Measurements from ENCODE around the gene SHB.

GRCh38 chr9:37873955-37874354 is 195.1 kb downstream of the SHB start:
- no peak for TF ChIP-seq CTCF (IDR thresholded peaks at IDR 0.05)
- TF ChIP-seq ZBTB21 (CRISPR knock-in tag; IDR thresholded peaks at IDR 0.05; ENCODE audit: borderline replicate concordance): no peak
- TF ChIP-seq, protein P1, sequence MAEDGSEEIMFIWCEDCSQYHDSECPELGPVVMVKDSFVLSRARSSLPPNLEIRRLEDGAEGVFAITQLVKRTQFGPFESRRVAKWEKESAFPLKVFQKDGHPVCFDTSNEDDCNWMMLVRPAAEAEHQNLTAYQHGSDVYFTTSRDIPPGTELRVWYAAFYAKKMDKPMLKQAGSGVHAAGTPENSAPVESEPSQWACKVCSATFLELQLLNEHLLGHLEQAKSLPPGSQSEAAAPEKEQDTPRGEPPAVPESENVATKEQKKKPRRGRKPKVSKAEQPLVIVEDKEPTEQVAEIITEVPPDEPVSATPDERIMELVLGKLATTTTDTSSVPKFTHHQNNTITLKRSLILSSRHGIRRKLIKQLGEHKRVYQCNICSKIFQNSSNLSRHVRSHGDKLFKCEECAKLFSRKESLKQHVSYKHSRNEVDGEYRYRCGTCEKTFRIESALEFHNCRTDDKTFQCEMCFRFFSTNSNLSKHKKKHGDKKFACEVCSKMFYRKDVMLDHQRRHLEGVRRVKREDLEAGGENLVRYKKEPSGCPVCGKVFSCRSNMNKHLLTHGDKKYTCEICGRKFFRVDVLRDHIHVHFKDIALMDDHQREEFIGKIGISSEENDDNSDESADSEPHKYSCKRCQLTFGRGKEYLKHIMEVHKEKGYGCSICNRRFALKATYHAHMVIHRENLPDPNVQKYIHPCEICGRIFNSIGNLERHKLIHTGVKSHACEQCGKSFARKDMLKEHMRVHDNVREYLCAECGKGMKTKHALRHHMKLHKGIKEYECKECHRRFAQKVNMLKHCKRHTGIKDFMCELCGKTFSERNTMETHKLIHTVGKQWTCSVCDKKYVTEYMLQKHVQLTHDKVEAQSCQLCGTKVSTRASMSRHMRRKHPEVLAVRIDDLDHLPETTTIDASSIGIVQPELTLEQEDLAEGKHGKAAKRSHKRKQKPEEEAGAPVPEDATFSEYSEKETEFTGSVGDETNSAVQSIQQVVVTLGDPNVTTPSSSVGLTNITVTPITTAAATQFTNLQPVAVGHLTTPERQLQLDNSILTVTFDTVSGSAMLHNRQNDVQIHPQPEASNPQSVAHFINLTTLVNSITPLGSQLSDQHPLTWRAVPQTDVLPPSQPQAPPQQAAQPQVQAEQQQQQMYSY (CRISPR knock-in tag; IDR thresholded peaks at IDR 0.05): no peak
- TF ChIP-seq ZNF232 (CRISPR knock-in tag; IDR thresholded peaks at IDR 0.05): no peak

Measured in WTC11 (cell line).